IPS-18a (cell line): ENCODE measurements around the gene DBH.

Experiments used
- H3K27ac ChIP-seq: one replicate; pipeline ENCODE4 v1.5.1; 2013; ENCODE audit warnings: low read length
- H3K27me3 ChIP-seq: one replicate; pipeline ENCODE4 v1.6.1; 2013; ENCODE audit warnings: mild to moderate bottlenecking, low read length; ENCODE audit not compliant: control insufficient read depth, insufficient read depth
- H3K36me3 ChIP-seq: one replicate; pipeline ENCODE4 v1.6.1; 2013; ENCODE audit warnings: low read depth, low read length; ENCODE audit not compliant: control insufficient read depth
- H3K4me1 ChIP-seq: one replicate; pipeline ENCODE4 v1.6.1; 2013; ENCODE audit warnings: low read depth, low read length; ENCODE audit not compliant: control insufficient read depth
- H3K4me3 ChIP-seq: one replicate; pipeline ENCODE4 v1.5.1; 2013; ENCODE audit warnings: low read length
- H3K9ac ChIP-seq: one replicate; pipeline ENCODE4 v1.6.1; 2013; ENCODE audit warnings: mild to moderate bottlenecking, low read length, moderate library complexity
- H3K9me3 ChIP-seq: one replicate; pipeline ENCODE4 v1.6.1; 2013; ENCODE audit warnings: low read depth, low read length; ENCODE audit not compliant: control insufficient read depth

Gene DBH

GRCh38 chr9:133664173-133665050 is 28.2 kb downstream of the DBH start:
- Histone ChIP-seq H3K4me1 (no peaks in the 10 kb centered on the region), H3K9me3 (no peaks in the 10 kb centered on the region), H3K27me3 (peaks cover 11% of the 10 kb centered on the region), H3K27ac (no peak overlapping the region), H3K36me3 (no peaks in the 10 kb centered on the region), H3K9ac (no peak overlapping the region), H3K4me3 (no peak overlapping the region)

DNA sequence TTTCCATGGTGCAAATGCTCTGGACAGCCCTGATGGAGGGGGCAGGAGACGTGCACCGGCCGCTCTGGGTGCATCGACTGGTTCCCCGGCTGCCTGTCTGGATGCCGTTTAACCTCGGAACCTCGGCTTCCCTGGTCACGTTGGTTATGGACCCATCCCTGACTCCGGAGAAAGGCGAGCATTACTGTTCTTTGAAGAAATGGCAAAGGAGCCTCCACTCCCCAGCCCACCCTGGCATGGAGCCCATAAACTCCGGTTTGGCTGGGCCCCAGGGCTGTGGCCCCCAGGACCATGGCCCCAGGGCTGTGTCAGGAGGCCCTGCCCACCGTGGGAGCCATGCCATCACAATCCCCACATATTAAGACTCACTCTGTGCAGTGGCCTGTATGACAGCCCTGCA is 28.9 kb downstream of the DBH start:
- Histone ChIP-seq H3K4me3 (no peak overlapping the region), H3K27me3 (peaks cover 4% of the 10 kb centered on the region), H3K36me3 (no peaks in the 10 kb centered on the region), H3K9ac (no peak overlapping the region), H3K9me3 (no peaks in the 10 kb centered on the region), H3K4me1 (no peaks in the 10 kb centered on the region), H3K27ac (no peak overlapping the region)

- Histone ChIP-seq H3K4me1 (no peaks in the 10 kb centered on the region), H3K9ac (no peak overlapping the region), H3K27me3 (no peaks in the 10 kb centered on the region), H3K4me3 (no peak overlapping the region), H3K9me3 (no peaks in the 10 kb centered on the region), H3K36me3 (no peaks in the 10 kb centered on the region), H3K27ac (no peak overlapping the region)
Measured at GRCh38 chr9:133665535-133665934, 29.4 kb downstream of the DBH start.

- no peaks in the 10 kb centered on the region for H3K9me3 ChIP-seq
- H3K27ac ChIP-seq, result no peak overlapping the region
- H3K4me1 ChIP-seq, result no peaks in the 10 kb centered on the region
- H3K9ac ChIP-seq, result no peak overlapping the region
- no peak overlapping the region for H3K4me3 ChIP-seq
- no peaks in the 10 kb centered on the region for H3K27me3 ChIP-seq
- H3K36me3 ChIP-seq, result no peaks in the 10 kb centered on the region
Measured at GRCh38 chr9:133666387-133666786, 30.2 kb downstream of the DBH start.

DNA sequence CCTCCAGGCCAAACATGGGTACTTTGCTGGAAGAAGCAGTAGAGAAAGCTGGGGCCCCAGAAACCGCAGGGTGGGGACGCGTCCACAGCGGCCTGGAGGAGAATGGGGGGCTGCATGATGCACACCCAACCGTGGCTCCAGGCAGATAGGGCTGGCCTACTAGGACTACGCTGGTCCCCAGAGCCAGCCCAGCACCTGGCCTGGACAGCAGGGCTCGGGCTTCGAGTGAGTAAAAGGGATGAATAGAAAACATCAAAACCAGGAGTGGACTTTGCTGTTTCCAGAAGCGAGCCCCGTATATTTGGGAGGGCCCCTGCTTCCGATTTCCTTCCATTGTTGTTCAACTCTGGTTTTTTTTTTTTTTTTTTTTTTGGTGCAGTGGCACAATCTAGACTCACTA is 30.7 kb downstream of the DBH start:
- H3K9me3 ChIP-seq, result no peaks in the 10 kb centered on the region
- no peak overlapping the region for H3K9ac ChIP-seq
- no peak overlapping the region for H3K4me3 ChIP-seq
- H3K27me3 ChIP-seq, result no peaks in the 10 kb centered on the region
- H3K4me1 ChIP-seq, result no peaks in the 10 kb centered on the region
- H3K27ac ChIP-seq, result no peak overlapping the region
- no peaks in the 10 kb centered on the region for H3K36me3 ChIP-seq

DNA sequence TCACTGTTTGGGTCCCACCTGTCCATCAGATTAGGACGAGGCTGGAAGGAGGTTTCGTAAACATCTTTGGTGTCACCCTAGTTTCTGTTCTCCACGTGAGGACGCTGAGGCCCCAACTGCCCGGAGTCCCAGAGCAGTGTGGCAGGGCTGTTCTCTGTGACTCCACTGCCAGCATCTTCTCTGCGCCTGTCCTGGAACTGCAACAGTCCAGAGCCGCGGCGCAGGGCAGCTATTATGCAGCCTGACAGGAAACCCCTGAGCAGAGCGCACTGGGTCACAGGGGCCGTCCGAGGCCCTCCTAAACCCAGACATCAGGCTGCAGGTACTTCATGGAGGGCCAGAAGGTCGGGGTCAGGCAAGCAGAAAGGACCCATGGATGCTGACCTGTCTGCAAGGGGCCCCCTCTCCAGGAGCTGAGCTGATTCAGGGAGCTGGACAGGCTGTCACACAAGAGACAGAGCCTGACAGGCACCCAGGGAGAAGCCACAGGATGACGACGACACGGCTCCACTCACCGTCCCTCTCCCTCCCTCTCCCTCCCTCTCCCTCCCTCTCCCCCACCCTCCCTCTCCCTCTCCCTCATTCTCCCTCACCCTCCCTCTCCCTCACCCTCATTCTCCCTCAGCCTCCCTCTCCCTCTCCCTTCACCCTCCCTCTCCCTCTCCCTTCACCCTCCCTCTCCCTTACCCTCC is 31.7 kb downstream of the DBH start:
- H3K36me3 ChIP-seq, result no peaks in the 10 kb centered on the region
- no peaks in the 10 kb centered on the region for H3K9me3 ChIP-seq
- H3K4me3 ChIP-seq, result no peak overlapping the region
- H3K27me3 ChIP-seq, result no peaks in the 10 kb centered on the region
- H3K4me1 ChIP-seq, result no peaks in the 10 kb centered on the region
- H3K27ac ChIP-seq, result no peak overlapping the region
- H3K9ac ChIP-seq, result no peak overlapping the region

DNA sequence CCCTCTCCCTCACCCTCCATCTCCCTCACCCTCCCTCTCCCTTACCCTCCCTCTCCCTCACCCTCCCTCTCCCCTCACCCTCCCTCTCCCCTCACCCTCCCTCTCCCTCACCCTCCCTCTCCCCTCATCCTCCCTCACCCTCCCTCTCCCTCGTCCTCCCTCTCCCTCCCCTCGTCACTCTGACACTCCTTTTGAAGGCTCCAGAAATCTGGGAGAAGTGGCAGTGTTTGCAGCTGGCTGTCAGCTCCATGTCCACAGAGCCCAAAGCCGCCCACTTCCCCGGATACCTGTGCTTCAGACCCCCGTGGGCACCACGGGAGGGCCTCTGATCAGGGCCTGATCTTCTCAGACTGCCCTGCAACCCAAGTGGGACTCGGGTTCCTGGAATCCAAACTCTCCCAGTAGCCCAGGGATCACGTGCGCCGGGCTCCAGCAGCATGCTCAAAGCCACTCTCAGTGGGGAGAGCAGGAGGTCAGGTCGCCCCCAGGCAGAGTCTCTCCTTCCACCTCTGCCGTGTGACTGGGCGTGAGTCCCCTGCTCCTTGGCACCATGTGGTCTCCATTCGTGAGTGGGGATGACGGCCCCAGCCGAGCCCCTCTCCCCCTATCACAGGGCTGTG is 33.1 kb downstream of the DBH start:
- Histone ChIP-seq H3K4me3 (no peak overlapping the region), H3K27me3 (no peaks in the 10 kb centered on the region), H3K9me3 (no peaks in the 10 kb centered on the region), H3K27ac (no peak overlapping the region), H3K4me1 (no peaks in the 10 kb centered on the region), H3K9ac (no peak overlapping the region), H3K36me3 (no peaks in the 10 kb centered on the region)

DNA sequence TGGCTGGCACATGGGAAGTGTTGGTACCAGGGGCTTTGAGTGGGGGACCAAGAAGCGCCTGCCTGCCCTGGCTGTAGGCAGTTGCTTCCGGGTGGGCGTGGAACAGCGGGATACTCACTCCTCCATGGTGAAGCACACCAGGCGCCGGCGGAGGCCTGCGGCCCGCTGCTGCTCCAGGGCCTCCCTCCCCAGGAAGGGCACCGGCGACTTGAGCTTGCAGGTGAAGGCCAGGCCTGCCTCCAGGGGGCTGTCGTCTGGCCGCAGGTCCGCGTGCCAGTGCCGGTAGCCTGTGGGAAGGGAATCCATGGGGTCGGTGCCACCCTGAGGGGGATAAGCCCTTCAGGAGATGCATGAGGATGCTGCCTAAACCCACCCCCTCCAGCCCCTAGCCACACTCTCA is 34.3 kb downstream of the DBH start:
- Histone ChIP-seq H3K4me3 (no peak overlapping the region), H3K9me3 (no peaks in the 10 kb centered on the region), H3K4me1 (peaks cover 5% of the 10 kb centered on the region), H3K27ac (no peak overlapping the region), H3K9ac (no peak overlapping the region), H3K27me3 (no peaks in the 10 kb centered on the region), H3K36me3 (no peaks in the 10 kb centered on the region)

GRCh38 chr9:133671371-133671770 is 35.2 kb downstream of the DBH start:
- Histone ChIP-seq H3K4me3 (no peak overlapping the region), H3K27ac (no peak overlapping the region), H3K36me3 (no peaks in the 10 kb centered on the region), H3K4me1 (peaks cover 5% of the 10 kb centered on the region), H3K9ac (no peak overlapping the region), H3K9me3 (no peaks in the 10 kb centered on the region), H3K27me3 (no peaks in the 10 kb centered on the region)

- H3K4me3 ChIP-seq, result no peak overlapping the region
- no peaks in the 10 kb centered on the region for H3K36me3 ChIP-seq
- peaks cover 5% of the 10 kb centered on the region for H3K4me1 ChIP-seq
- H3K9me3 ChIP-seq, result no peaks in the 10 kb centered on the region
- no peak overlapping the region for H3K9ac ChIP-seq
- H3K27me3 ChIP-seq, result no peaks in the 10 kb centered on the region
- H3K27ac ChIP-seq, result no peak overlapping the region
Measured at GRCh38 chr9:133672503-133673257, 36.5 kb downstream of the DBH start.

- Histone ChIP-seq H3K9ac (no peak overlapping the region), H3K4me3 (no peak overlapping the region), H3K4me1 (peaks cover 5% of the 10 kb centered on the region), H3K9me3 (no peaks in the 10 kb centered on the region), H3K27ac (no peak overlapping the region), H3K36me3 (no peaks in the 10 kb centered on the region), H3K27me3 (no peaks in the 10 kb centered on the region)
Measured at GRCh38 chr9:133673258-133673655, 37.1 kb downstream of the DBH start.
